Mucosa of rectum (tissue), 2 donors: ENCODE measurements around the gene FTH1.

Source experiments
- H3K27ac ChIP-seq, 2 donors: one replicate each; pipeline ENCODE4 v1.7.0; 2013; ENCODE audit warnings: inconsistent platforms in 2 of 2, low read depth in 2 of 2, low read length in 2 of 2
- H3K27me3 ChIP-seq, 2 donors: one replicate each; pipeline ENCODE4 v1.7.0; 2013; ENCODE audit warnings: low read length in 2 of 2; ENCODE audit not compliant: control insufficient read depth in 2 of 2, insufficient read depth in 2 of 2
- H3K36me3 ChIP-seq, 2 donors: one replicate each; pipeline ENCODE4 v1.7.0; 2013; ENCODE audit warnings: low read length in 2 of 2; ENCODE audit not compliant: control insufficient read depth in 2 of 2, insufficient read depth in 2 of 2
- H3K4me1 ChIP-seq, 2 donors: one replicate each; pipeline ENCODE4 v1.7.0; 2013; ENCODE audit warnings: low read length in 2 of 2, mild to moderate bottlenecking in 1 of 2; ENCODE audit not compliant: control insufficient read depth in 2 of 2, insufficient read depth in 2 of 2
- H3K4me3 ChIP-seq, 2 donors: one replicate each; pipeline ENCODE4 v1.7.0; 2013; ENCODE audit warnings: low read length in 2 of 2
- H3K9ac ChIP-seq, 2 donors: one replicate each; pipeline ENCODE4 v1.7.0; 2013; ENCODE audit warnings: low read length in 2 of 2, low read depth in 1 of 2, mild to moderate bottlenecking in 1 of 2
- H3K9me3 ChIP-seq, 2 donors: one replicate each; pipeline ENCODE4 v1.7.0; 2013; ENCODE audit warnings: low read length in 2 of 2; ENCODE audit not compliant: control insufficient read depth in 2 of 2
- donor health status: healthy.
- donor health status: Normal muscosa, but diverticular disease.

The FTH1 gene

DNA sequence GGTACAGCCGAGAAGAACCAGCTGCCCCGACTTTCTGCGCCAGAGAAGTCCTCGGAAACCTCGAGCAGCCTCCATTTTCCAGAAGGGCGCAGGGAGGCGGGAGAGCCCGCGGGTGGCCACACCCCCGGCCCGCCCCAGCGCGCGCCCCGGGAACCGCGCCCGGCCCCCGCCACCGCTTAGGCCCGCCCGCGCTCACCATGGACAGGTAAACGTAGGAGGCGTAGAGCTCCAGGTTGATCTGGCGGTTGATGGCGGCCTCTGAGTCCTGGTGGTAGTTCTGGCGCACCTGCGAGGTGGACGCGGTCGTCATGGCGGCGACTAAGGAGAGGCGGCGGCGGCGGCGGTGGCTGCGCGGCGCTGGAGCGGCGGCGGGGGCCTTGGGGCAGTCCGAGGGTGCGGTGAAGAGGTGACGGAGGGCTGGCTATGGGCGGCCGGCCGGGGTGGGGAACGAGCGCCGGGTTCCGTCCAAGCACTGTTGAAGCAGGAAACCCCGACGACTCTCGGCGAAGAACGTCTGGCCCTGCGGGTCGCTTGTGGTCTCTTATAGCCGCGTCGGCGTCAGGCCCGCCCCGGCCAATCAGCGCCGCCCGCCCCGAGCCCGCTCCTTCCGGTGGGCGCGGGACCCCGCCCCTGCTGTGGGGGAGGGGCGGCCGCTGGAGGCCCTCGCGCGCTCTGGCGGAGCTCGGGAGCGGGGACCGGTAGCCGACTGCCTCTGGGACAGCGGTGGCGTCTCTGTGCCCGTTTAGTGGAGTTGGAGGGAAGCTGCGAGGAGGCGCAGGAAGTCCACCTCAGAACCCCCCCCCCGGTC, at the start of gene FTH1:
Gene FTH1, minus strand, starts transcription at position 519 of the 808 bp plus-strand sequence. Its CDS starts 209 bp downstream, at position 310.
- H3K4me3 ChIP-seq, result peak within 1 kb of the TSS; percentile 90 to 100
- peaks cover 45 to 56% of the 10 kb centered on the region in 2 donors for H3K4me1 ChIP-seq
- H3K9ac ChIP-seq, result peak within 1 kb of the TSS; percentile 97 to 98
- H3K27me3 ChIP-seq, result no peaks in the 10 kb centered on the region
- H3K36me3 ChIP-seq, result peaks cover 28 to 37% of the 10 kb centered on the region in 2 donors
- H3K27ac ChIP-seq, result peak within 1 kb of the TSS; percentile 97 to 100
- H3K9me3 ChIP-seq, result no peaks in the 10 kb centered on the region

DNA sequence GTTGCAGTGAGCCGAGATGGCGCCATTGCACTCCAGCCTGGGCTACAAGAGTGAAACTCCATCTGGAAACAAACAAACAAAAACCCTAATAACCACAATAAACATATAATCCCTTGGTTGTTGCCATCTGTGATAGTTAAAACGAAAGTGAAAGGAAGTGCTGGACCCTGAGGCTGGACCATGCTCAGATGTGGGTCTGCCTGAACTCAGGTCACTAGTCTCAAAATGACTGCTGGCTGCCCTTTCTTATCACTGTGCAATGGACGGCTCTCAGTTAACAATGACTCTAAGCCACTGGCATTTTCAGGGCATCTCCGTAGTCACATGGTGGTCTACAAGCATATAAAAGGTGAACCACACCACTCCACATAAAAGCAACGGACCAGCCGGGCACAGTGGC, 48.2 kb upstream of the FTH1 start:
- Histone ChIP-seq H3K4me3 (peak overlapping the region in 1 of 2 donors; percentile 7), H3K27me3 (no peaks in the 10 kb centered on the region), H3K9me3 (no peaks in the 10 kb centered on the region), H3K4me1 (no peaks in the 10 kb centered on the region), H3K27ac (no peak overlapping the region), H3K9ac (no peak overlapping the region), H3K36me3 (no peaks in the 10 kb centered on the region)

DNA sequence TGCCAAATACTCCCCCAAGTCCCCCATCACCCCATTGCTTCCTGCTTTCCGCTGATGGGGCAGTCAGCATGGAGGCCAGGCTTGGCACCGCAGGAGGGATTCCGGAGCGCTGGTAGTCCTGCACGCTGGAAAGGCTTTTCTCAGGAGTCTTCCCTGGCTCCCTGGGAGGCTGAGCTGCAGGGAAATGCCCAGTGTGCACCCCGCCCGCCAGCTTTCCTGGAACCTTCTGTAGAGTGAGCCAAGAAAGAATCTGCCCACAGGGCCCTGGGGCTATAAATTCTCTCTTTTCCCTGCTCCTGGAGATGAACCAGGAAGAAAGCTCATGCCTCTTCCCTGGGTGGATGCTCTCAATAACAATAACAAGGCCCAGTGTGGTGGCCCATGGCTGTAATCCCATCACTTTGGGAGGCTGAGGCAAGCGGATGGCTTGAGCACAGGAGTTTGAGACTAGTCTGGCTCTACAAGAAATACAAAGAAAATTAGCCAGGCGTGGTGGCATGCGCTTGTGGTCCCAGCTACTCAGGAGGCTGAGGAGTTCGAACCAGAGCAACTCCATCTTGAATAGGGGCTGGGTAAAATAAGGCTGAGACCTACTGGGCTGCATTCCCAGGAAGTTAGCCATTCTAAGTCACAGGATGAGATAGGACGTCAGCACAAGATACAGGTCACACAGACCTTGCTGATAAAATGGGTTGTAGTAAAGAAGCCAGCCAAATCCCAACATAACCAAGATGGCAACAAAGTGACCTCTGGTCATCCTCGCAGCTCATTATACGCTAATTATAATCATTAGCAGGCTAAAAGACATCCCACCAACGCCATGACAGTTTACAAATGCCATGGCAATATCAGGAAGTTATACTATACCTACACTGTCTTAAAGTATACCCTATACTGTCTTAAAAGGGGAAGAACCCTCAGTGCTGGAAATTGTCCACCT, 46.4 kb upstream of the FTH1 start:
- Histone ChIP-seq H3K4me3 (no peak overlapping the region), H3K4me1 (no peaks in the 10 kb centered on the region), H3K9ac (no peak overlapping the region), H3K36me3 (no peaks in the 10 kb centered on the region), H3K27me3 (no peaks in the 10 kb centered on the region), H3K27ac (no peak overlapping the region), H3K9me3 (no peaks in the 10 kb centered on the region)

DNA sequence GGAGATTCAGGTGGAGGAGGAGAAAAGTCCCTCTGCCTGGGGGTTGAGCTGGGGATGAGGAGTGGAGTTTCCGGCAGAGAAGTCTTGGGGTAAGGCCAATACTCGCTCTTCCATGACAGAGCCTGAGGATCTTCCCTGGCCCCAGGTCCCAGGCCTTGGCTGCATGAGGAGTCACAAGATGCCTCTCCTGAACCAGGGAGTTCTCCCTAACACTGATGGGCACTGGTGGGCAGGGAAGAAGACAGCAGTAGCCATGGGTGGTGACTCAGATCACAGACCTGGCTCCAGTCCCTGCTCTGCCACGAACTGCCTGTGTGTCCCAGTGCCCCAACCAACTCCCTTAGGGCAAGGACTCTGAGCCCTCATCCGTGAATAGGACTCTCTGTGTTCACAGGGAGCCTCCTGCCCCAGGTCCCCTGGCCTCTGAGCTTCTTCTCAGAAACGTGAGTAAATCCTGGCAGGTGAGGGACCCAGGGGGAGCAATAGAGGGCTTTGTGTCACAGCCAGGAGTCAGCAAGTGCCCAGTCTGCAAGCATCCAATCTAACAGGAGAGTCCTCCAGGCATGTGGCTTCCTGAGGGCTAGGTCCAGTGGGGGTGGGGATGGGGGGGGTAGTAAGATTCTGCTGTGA, 45.5 kb upstream of the FTH1 start:
- Histone ChIP-seq H3K27ac (no peak overlapping the region), H3K36me3 (no peaks in the 10 kb centered on the region)

DNA sequence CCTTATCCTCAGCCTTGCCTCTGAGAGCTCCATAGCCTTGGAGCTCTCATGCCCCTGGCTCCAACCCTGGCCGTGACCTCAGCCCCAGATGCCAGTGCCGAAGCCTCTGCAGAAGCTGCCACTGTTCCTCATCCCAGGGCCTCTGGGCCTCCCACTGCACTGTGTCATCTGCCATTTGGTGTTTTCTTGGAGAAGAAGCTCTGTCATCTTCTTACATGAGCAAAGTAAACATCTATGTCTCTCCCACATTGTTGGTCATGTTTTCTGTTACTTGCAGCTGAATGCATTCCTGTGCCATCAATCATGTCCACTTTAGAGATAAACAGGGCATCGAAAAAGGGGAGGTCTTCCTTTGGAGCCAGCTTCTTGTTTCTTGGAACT, 45.0 kb upstream of the FTH1 start:
- no peak overlapping the region for H3K27ac ChIP-seq
- H3K9ac ChIP-seq, result no peak overlapping the region
- no peaks in the 10 kb centered on the region for H3K36me3 ChIP-seq
- H3K27me3 ChIP-seq, result no peaks in the 10 kb centered on the region
- H3K9me3 ChIP-seq, result no peaks in the 10 kb centered on the region
- H3K4me3 ChIP-seq, result no peak overlapping the region
- H3K4me1 ChIP-seq, result no peaks in the 10 kb centered on the region

More for the DNA sequence above, 45.5 kb upstream of the FTH1 start:
- no peaks in the 10 kb centered on the region for H3K4me1 ChIP-seq
- H3K4me3 ChIP-seq, result no peak overlapping the region
- H3K27me3 ChIP-seq, result no peaks in the 10 kb centered on the region
- no peaks in the 10 kb centered on the region for H3K9me3 ChIP-seq
- no peak overlapping the region for H3K9ac ChIP-seq

DNA sequence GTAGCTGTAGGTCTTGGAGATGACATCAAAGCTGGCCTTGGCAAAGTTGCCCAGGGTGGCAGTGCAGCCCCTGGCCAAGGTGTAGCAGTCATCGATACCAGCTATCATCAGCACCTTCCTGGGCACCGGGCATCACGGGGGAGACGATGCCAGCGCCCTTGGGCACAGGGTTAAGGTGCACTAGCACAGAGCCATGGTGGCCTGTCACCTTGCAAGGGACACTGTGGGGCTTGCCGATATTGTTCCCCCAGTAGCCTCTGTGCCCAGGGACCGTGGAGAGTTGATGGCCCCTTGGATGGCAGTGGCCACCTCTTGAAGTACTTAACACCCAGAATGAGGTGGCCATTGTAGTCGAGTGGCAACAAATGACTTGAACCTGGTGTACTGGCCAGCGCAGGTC, 44.4 kb upstream of the FTH1 start:
- Histone ChIP-seq H3K27me3 (no peaks in the 10 kb centered on the region), H3K9ac (no peak overlapping the region), H3K36me3 (no peaks in the 10 kb centered on the region), H3K4me3 (no peak overlapping the region), H3K9me3 (no peaks in the 10 kb centered on the region), H3K27ac (no peak overlapping the region), H3K4me1 (no peaks in the 10 kb centered on the region)

DNA sequence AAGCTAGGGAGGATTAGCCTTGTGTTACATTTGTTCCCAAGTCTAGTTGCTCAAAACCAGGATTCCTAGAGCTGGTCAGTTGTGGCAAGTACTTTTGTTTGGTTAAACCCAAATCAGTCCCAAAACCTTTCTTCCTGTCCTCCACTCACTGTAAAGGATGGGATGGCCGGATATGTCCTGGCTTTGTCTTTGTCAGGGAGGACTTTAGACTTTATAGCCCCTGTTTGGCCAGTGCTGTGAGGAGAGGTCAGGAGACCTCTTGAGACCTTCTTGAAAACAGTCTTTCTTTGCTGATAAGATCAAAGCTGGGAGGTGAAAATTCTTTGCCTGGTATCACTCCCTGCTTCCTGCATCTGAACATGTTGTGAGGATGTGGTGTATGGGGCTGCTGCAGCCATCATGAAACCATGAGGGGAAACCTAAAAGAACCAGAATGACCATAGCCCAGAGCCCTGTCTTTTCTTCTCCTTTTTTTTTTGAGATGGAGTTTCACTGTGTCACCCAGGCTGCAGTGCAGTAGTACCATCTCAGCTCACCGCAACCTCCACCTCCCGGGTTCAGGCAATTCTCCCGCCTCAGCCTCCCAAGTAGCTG, 43.6 kb upstream of the FTH1 start:
- no peak overlapping the region for H3K27ac ChIP-seq

DNA sequence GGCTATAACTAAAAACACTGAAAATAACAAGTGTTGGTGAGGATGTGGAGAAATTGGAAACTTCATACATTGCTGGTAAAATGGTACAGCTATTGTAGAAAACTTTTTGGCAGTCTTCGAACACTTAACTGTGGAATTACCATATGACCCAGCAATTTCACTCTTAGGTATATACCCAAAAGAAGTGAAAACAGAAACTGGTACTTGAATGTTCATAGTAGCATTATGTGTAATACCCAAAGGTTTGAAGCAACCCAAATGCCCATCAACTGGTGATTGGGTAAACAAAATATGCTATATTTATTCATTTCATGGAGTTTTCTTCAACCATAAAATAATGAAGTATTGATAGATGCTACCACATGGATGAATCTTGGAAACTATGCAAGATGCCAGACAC, 40.8 kb upstream of the FTH1 start:
- Histone ChIP-seq H3K27ac (no peak overlapping the region), H3K36me3 (no peaks in the 10 kb centered on the region), H3K9me3 (no peaks in the 10 kb centered on the region), H3K4me1 (no peaks in the 10 kb centered on the region), H3K9ac (no peak overlapping the region), H3K27me3 (no peaks in the 10 kb centered on the region), H3K4me3 (no peak overlapping the region)

More for the DNA sequence above, 43.6 kb upstream of the FTH1 start:
- H3K4me3 ChIP-seq, result no peak overlapping the region
- no peaks in the 10 kb centered on the region for H3K4me1 ChIP-seq
- H3K9me3 ChIP-seq, result no peaks in the 10 kb centered on the region
- H3K36me3 ChIP-seq, result no peaks in the 10 kb centered on the region
- no peak overlapping the region for H3K9ac ChIP-seq
- no peaks in the 10 kb centered on the region for H3K27me3 ChIP-seq

DNA sequence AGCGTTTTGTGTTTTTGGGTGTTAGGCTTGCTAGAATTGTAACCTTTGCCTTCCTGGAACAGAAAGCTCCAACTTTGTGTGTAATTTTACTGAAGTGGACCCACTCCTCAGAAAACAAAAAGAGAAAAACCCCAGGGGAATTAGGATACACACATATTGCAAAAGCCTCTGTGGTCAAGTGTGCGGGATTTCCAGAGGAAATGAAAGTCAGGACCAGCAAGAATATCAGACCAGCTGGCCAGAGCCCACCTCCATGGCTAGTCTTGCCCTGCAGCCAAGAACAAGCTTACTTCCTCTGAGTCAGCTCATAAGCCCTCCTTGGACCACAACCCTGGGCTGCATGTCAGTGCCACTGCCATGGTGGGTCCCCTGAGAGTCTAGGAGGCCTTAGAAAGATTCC, 37.0 kb upstream of the FTH1 start:
- Histone ChIP-seq H3K4me3 (no peak overlapping the region), H3K36me3 (no peaks in the 10 kb centered on the region), H3K27me3 (no peaks in the 10 kb centered on the region), H3K27ac (no peak overlapping the region), H3K9me3 (no peaks in the 10 kb centered on the region), H3K4me1 (peaks cover 14 to 17% of the 10 kb centered on the region in 2 donors), H3K9ac (no peak overlapping the region)
